Measurements from ENCODE around the gene ANXA6. TPM values are rescaled to one million over a fixed set of nuclear protein-coding genes. Genes with fewer than 3 reads are reported as not detected.

ANXA6 gene
- total and polyA plus RNA-seq, 9 of the 15 experiments (the other 6 are each of a cell fraction or from before 2014, with no cell fraction given), result 0.70 to 13.2 (median 8.3) TPM

DNA sequence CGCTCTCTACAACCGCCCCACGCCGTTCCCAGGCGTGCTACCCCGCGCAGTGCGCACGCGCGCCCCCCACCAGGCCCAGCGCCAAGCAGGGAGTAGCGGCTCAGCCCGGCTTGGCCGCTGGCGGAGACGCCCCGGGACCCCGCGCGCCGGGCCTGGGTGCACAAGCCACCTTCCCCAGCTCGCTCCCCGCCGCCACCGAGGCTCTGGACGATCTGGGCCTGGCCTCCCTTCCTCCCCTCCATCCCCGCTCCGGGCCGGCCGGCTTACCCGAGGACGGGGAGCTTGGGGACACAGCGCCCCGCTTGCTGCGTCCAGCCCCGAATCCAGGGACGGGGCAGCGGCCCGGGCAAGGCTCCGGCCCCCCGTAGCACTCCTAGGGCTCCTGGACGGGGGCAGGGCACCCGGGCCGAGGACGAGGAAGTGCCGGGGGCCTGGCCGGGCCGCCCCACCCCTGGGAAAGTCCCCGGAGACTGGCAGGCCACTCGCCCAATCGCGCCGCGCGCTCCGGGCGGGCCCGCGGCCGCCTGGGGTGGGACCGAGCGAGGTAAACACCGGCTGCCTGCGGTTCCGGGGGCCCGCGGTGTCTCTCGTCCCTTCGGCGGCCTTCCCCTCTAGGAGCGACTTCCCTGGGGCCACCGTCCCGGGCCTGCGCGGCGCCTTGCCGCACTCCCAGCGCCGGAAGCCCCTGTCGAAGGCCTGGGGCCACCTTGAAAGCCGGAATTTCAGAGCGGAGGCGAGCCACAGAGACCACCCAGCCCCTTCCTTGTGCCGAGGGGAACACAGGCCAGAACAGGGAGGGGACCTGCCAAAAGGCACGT lies 76.8 kb downstream of the ANXA6 start, which contains the start of gene TNIP1:
Gene TNIP1 (minus strand): TSS at position 422 of the 818 bp plus-strand sequence. CDS start 15,939 bp downstream, outside the sequence.
- H3K4me1 ChIP-seq (replicated peaks in 1 of 2; ENCODE audit: control insufficient read depth in 2 of 2, insufficient read depth in 2 of 2, low read length in 2 of 2), result peaks cover 20 to 24% of the 10 kb centered on the region in 2 experiments; a peak in 4 of 5 replicates
- no peaks in the 10 kb centered on the region for H3K27me3 ChIP-seq (ENCODE audit: control insufficient read depth in 2 of 2, insufficient read depth in 2 of 2, low read length in 2 of 2)
- peaks cover 62% of the 10 kb centered on the region for H3K79me2 ChIP-seq (ENCODE audit: control insufficient read depth, insufficient read depth, low read length)
- peak within 1 kb of the TSS; percentile 93 for H3K4me2 ChIP-seq (ENCODE audit: insufficient read depth, low read length)
- under 1% methylated on average over 55 of the region's 86 CpGs for WGBS (ENCODE audit: insufficient coverage, low coverage, missing lambda C conversion rate)
- H3K9me1 ChIP-seq (ENCODE audit: control insufficient read depth, insufficient read depth, low read length), result no peaks in the 10 kb centered on the region
- H3K27ac ChIP-seq (ENCODE audit: extremely low read depth, low read depth, low read length), result peak within 1 kb of the TSS; percentile 95
- BruUV-seq (replicated peaks), result no TSS peak
- in situ Hi-C loops (cut with MboI), result no loop called here
- CTCF ChIA-PET (ENCODE audit: low intra/inter-chr PET ratio), result no interaction called here
- POLR2A ChIA-PET, result interaction anchor here (0.6 to 2.6 kb wide), 11 partner anchors 9 to 578 kb away, joined by 3 to 14 read pairs (median 4); partner anchors contain the start of gene ANXA6
- intact Hi-C loops (cut with micrococcal nuclease), result loop anchor here (1.0 to 10.0 kb wide), 3 partner anchors 19 to 596 kb away; no protein-coding TSS in a partner anchor
- H3K9ac ChIP-seq (ENCODE audit: insufficient read depth in 1 of 2, low read depth in 2 of 2, low read length in 2 of 2), result peak within 1 kb of the TSS; percentile 95 to 96
- FAIRE-seq, result no peak
- H3K9me3 ChIP-seq (replicated peaks; ENCODE audit: control insufficient read depth, insufficient read depth, low read depth, low read length), result no peaks in the 10 kb centered on the region
- peak within 1 kb of the TSS; percentile 92 for H3K4me3 ChIP-seq
- ATAC-seq, result peak; percentile 98
- peak; percentile 95 to 100 (median 99) for DNase-seq (ENCODE audit: extremely low read depth in 1 of 4, low spot score in 3 of 4)
- peak within 1 kb of the TSS; percentile 95 for H2AFZ ChIP-seq (ENCODE audit: low read depth, low read length)
- peaks cover 17% of the 10 kb centered on the region; the same call in 2 of the 3 replicates for H3K36me3 ChIP-seq (ENCODE audit: control insufficient read depth, insufficient read depth, low read length)
- H4K20me1 ChIP-seq (replicated peaks; ENCODE audit: control insufficient read depth, insufficient read depth, low read length), result peaks cover 4% of the 10 kb centered on the region; the same call in 1 of the 2 replicates
- 0 out of 2 replicates have a peak, but pooled peaks have one; percentile 42 for TF ChIP-seq BCOR (IDR thresholded peaks at IDR 0.05)
- TF ChIP-seq ZBED1 (IDR thresholded peaks at IDR 0.05), result 0 out of 2 replicates have a peak, but pooled peaks have one; percentile 21
- peak in 1 of 2 experiments; percentile 31; a peak in 1 of 4 replicates for TF ChIP-seq RCOR1 (IDR thresholded peaks at IDR 0.05; ENCODE audit: borderline replicate concordance in 1 of 2, low read depth in 2 of 2, low read length in 2 of 2)
- TF ChIP-seq, protein P1, sequence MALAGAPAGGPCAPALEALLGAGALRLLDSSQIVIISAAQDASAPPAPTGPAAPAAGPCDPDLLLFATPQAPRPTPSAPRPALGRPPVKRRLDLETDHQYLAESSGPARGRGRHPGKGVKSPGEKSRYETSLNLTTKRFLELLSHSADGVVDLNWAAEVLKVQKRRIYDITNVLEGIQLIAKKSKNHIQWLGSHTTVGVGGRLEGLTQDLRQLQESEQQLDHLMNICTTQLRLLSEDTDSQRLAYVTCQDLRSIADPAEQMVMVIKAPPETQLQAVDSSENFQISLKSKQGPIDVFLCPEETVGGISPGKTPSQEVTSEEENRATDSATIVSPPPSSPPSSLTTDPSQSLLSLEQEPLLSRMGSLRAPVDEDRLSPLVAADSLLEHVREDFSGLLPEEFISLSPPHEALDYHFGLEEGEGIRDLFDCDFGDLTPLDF (CRISPR knock-in tag; IDR thresholded peaks at IDR 0.05), result peak; percentile 71; the same call in 1 of the 2 replicates
- TF ChIP-seq, protein P2, sequence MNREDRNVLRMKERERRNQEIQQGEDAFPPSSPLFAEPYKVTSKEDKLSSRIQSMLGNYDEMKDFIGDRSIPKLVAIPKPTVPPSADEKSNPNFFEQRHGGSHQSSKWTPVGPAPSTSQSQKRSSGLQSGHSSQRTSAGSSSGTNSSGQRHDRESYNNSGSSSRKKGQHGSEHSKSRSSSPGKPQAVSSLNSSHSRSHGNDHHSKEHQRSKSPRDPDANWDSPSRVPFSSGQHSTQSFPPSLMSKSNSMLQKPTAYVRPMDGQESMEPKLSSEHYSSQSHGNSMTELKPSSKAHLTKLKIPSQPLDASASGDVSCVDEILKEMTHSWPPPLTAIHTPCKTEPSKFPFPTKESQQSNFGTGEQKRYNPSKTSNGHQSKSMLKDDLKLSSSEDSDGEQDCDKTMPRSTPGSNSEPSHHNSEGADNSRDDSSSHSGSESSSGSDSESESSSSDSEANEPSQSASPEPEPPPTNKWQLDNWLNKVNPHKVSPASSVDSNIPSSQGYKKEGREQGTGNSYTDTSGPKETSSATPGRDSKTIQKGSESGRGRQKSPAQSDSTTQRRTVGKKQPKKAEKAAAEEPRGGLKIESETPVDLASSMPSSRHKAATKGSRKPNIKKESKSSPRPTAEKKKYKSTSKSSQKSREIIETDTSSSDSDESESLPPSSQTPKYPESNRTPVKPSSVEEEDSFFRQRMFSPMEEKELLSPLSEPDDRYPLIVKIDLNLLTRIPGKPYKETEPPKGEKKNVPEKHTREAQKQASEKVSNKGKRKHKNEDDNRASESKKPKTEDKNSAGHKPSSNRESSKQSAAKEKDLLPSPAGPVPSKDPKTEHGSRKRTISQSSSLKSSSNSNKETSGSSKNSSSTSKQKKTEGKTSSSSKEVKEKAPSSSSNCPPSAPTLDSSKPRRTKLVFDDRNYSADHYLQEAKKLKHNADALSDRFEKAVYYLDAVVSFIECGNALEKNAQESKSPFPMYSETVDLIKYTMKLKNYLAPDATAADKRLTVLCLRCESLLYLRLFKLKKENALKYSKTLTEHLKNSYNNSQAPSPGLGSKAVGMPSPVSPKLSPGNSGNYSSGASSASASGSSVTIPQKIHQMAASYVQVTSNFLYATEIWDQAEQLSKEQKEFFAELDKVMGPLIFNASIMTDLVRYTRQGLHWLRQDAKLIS (CRISPR knock-in tag; IDR thresholded peaks at IDR 0.05), result peak; percentile 93
- peak; percentile 79 for TF ChIP-seq GTF2E2 (tag; IDR thresholded peaks at IDR 0.05)
- no peak for TF ChIP-seq ZNF316 (IDR thresholded peaks at IDR 0.05)
- TF ChIP-seq, protein P3, sequence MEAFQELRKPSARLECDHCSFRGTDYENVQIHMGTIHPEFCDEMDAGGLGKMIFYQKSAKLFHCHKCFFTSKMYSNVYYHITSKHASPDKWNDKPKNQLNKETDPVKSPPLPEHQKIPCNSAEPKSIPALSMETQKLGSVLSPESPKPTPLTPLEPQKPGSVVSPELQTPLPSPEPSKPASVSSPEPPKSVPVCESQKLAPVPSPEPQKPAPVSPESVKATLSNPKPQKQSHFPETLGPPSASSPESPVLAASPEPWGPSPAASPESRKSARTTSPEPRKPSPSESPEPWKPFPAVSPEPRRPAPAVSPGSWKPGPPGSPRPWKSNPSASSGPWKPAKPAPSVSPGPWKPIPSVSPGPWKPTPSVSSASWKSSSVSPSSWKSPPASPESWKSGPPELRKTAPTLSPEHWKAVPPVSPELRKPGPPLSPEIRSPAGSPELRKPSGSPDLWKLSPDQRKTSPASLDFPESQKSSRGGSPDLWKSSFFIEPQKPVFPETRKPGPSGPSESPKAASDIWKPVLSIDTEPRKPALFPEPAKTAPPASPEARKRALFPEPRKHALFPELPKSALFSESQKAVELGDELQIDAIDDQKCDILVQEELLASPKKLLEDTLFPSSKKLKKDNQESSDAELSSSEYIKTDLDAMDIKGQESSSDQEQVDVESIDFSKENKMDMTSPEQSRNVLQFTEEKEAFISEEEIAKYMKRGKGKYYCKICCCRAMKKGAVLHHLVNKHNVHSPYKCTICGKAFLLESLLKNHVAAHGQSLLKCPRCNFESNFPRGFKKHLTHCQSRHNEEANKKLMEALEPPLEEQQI (IDR thresholded peaks at IDR 0.05), result no peak
- TF ChIP-seq LCOR (CRISPR knock-in tag; IDR thresholded peaks at IDR 0.05), result peak; percentile 77; the same call in 1 of the 2 replicates
- TF ChIP-seq POLR2AphosphoS5 (IDR thresholded peaks at IDR 0.05; ENCODE audit: control insufficient read depth, insufficient read depth, low read depth, low read length), result peak; percentile 69
- peak; percentile 63; the same call in 1 of the 2 replicates for TF ChIP-seq KLF13 (tag; IDR thresholded peaks at IDR 0.05; ENCODE audit: borderline replicate concordance, low read depth)
